NCI-H1105 treated with DMSO at 0.1 percent for 48 hours (cell line): ENCODE measurements around the gene CC2D2A.
A peak's percentile ranks its signal among the peaks of the same experiment; 100 is the strongest.

ENCODE experiments used
- DNase-seq: peaks from one replicate; lab custom pipeline; 2025; lab: John Stamatoyannopoulos, UW

The CC2D2A gene

GRCh38 chr4:15466596-15466995 lies 3.1 kb upstream of the CC2D2A start:
- no peak for DNase-seq

GRCh38 chr4:15470128-15470475 lies 420 bp downstream of the CC2D2A start:
- no peak for DNase-seq

- DNase-seq = no peak
Observed at GRCh38 chr4:15476396-15476795, 6.7 kb downstream of the CC2D2A start.

GRCh38 chr4:15478724-15479088 lies 9.0 kb downstream of the CC2D2A start:
- DNase-seq = no peak

- DNase-seq = peak; percentile 70
Observed at GRCh38 chr4:15479089-15479912, 9.6 kb downstream of the CC2D2A start.

GRCh38 chr4:15479913-15480185 lies 10.2 kb downstream of the CC2D2A start:
- no peak for DNase-seq

- no peak for DNase-seq
Observed at GRCh38 chr4:15481961-15482745, 12.5 kb downstream of the CC2D2A start.

- no peak for DNase-seq
Observed at GRCh38 chr4:15482842-15483241, 13.2 kb downstream of the CC2D2A start.

GRCh38 chr4:15488136-15488535 lies 18.5 kb downstream of the CC2D2A start:
- no peak for DNase-seq

- DNase-seq = no peak
Observed at GRCh38 chr4:15488658-15489470, 19.2 kb downstream of the CC2D2A start.

GRCh38 chr4:15489551-15489950 lies 19.9 kb downstream of the CC2D2A start:
- no peak for DNase-seq

- no peak for DNase-seq
Observed at GRCh38 chr4:15493411-15493810, 23.7 kb downstream of the CC2D2A start.

GRCh38 chr4:15495621-15496020 lies 25.9 kb downstream of the CC2D2A start:
- peak; percentile 1 for DNase-seq

- no peak for DNase-seq
Observed at GRCh38 chr4:15498356-15498755, 28.7 kb downstream of the CC2D2A start.

GRCh38 chr4:15500701-15501100 lies 31.0 kb downstream of the CC2D2A start:
- DNase-seq = no peak

GRCh38 chr4:15501941-15502340 lies 32.3 kb downstream of the CC2D2A start:
- no peak for DNase-seq

GRCh38 chr4:15502384-15502783 lies 32.7 kb downstream of the CC2D2A start:
- DNase-seq = no peak

- no peak for DNase-seq
Observed at GRCh38 chr4:15504041-15504440, 34.4 kb downstream of the CC2D2A start.

GRCh38 chr4:15506464-15506863 lies 36.8 kb downstream of the CC2D2A start:
- DNase-seq = no peak

GRCh38 chr4:15507679-15508078 lies 38.0 kb downstream of the CC2D2A start:
- DNase-seq = no peak

GRCh38 chr4:15510961-15511360 lies 41.3 kb downstream of the CC2D2A start:
- no peak for DNase-seq

GRCh38 chr4:15513545-15513944 lies 43.9 kb downstream of the CC2D2A start:
- DNase-seq = no peak

- DNase-seq = no peak
Observed at GRCh38 chr4:15515106-15515505, 45.4 kb downstream of the CC2D2A start.
